HG02981 (cell line): Measurements from ENCODE around the gene PBX2.
A peak's percentile ranks its signal among the peaks of the same experiment; 100 is the strongest.
"Not testable (repeated sequence)": the region's sequence is repeated elsewhere in the genome, so short reads cannot be mapped to it uniquely, and the experiment has no call there.

Source experiments
- ATAC-seq: cut with Tn5 transposase; IDR thresholded peaks from one replicate; pipeline ENCODE4 v1.9.1; 2021; ENCODE audit warnings: mild to moderate bottlenecking, moderate library complexity; ENCODE audit not compliant: unreplicated experiment

PBX2 gene

GRCh38 chr6:32203426-32204267 lies 13.6 kb upstream of the PBX2 start:
- ATAC-seq = no peak

- no peak for ATAC-seq
Observed at GRCh38 chr6:32202186-32202585, 12.2 kb upstream of the PBX2 start.

- no peak for ATAC-seq
Observed at GRCh38 chr6:32200711-32201475, 10.9 kb upstream of the PBX2 start.

GRCh38 chr6:32198866-32199265 lies 8.9 kb upstream of the PBX2 start:
- no peak for ATAC-seq

- ATAC-seq = no peak
Observed at GRCh38 chr6:32198345-32198696, 8.3 kb upstream of the PBX2 start.

GRCh38 chr6:32196682-32197616 lies 6.9 kb upstream of the PBX2 start:
- no peak for ATAC-seq

- ATAC-seq = peak; percentile 71
Observed at GRCh38 chr6:32195902-32196681, 6.1 kb upstream of the PBX2 start.

GRCh38 chr6:32195652-32195901 lies 5.6 kb upstream of the PBX2 start:
- ATAC-seq = peak; percentile 77

GRCh38 chr6:32194825-32195651 lies 5.0 kb upstream of the PBX2 start:
- no peak for ATAC-seq

GRCh38 chr6:32194388-32194787 lies 4.4 kb upstream of the PBX2 start:
- no peak for ATAC-seq

GRCh38 chr6:32193096-32193495 lies 3.1 kb upstream of the PBX2 start:
- ATAC-seq = not testable (repeated sequence)

GRCh38 chr6:32192608-32193039 lies 2.6 kb upstream of the PBX2 start, which contains the start of gene GPSM3:
Gene GPSM3 (minus strand): TSS chr6:32192643. CDS start chr6:32192513, 130 bp downstream.
- ATAC-seq = no peak

- no peak for ATAC-seq
Observed at GRCh38 chr6:32191696-32192607, 1.9 kb upstream of the PBX2 start.

- no peak for ATAC-seq
Observed at GRCh38 chr6:32190911-32191677, 1.1 kb upstream of the PBX2 start.

- ATAC-seq = no peak
Observed at GRCh38 chr6:32189742-32190053, 304 bp downstream of the PBX2 start.

GRCh38 chr6:32189069-32189741 lies 797 bp downstream of the PBX2 start:
- ATAC-seq = no peak

- ATAC-seq = no peak
Observed at GRCh38 chr6:32188381-32189068, 1.5 kb downstream of the PBX2 start.
